Measurements from ENCODE around the gene IRGM.

DNA sequence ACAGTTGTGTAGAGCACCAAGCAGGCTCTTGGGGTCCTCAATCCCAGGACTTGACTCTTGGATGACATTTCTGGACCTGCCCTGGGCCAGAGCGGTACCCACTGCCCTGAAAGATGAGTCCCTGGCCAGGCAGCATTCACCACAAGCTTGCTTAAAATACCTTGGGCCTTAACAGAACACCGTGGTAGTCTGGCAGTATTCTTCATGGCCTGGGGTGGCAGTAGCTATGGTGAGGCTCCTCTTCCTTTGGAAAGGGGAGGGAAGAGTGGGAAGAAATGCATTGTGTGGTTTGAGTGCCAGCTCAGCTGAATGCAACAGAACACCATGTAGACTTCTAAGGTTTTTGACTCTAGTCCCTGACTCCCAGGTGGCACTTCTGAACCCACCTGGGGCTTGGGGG is 29.4 kb upstream of the IRGM start:
- TF ChIP-seq, protein P1, sequence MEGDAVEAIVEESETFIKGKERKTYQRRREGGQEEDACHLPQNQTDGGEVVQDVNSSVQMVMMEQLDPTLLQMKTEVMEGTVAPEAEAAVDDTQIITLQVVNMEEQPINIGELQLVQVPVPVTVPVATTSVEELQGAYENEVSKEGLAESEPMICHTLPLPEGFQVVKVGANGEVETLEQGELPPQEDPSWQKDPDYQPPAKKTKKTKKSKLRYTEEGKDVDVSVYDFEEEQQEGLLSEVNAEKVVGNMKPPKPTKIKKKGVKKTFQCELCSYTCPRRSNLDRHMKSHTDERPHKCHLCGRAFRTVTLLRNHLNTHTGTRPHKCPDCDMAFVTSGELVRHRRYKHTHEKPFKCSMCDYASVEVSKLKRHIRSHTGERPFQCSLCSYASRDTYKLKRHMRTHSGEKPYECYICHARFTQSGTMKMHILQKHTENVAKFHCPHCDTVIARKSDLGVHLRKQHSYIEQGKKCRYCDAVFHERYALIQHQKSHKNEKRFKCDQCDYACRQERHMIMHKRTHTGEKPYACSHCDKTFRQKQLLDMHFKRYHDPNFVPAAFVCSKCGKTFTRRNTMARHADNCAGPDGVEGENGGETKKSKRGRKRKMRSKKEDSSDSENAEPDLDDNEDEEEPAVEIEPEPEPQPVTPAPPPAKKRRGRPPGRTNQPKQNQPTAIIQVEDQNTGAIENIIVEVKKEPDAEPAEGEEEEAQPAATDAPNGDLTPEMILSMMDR (IDR thresholded peaks at IDR 0.05; ENCODE audit: insufficient read depth, low read length) = no peak
- TF ChIP-seq POLR2AphosphoS5 (IDR thresholded peaks at IDR 0.05; ENCODE audit: low read depth) (no peak), SPI1 (IDR thresholded peaks at IDR 0.05; ENCODE audit: borderline replicate concordance, low read depth) (no peak), GABPA (IDR thresholded peaks at IDR 0.05; ENCODE audit: low read depth) (no peak)
- TF ChIP-seq, protein P2, sequence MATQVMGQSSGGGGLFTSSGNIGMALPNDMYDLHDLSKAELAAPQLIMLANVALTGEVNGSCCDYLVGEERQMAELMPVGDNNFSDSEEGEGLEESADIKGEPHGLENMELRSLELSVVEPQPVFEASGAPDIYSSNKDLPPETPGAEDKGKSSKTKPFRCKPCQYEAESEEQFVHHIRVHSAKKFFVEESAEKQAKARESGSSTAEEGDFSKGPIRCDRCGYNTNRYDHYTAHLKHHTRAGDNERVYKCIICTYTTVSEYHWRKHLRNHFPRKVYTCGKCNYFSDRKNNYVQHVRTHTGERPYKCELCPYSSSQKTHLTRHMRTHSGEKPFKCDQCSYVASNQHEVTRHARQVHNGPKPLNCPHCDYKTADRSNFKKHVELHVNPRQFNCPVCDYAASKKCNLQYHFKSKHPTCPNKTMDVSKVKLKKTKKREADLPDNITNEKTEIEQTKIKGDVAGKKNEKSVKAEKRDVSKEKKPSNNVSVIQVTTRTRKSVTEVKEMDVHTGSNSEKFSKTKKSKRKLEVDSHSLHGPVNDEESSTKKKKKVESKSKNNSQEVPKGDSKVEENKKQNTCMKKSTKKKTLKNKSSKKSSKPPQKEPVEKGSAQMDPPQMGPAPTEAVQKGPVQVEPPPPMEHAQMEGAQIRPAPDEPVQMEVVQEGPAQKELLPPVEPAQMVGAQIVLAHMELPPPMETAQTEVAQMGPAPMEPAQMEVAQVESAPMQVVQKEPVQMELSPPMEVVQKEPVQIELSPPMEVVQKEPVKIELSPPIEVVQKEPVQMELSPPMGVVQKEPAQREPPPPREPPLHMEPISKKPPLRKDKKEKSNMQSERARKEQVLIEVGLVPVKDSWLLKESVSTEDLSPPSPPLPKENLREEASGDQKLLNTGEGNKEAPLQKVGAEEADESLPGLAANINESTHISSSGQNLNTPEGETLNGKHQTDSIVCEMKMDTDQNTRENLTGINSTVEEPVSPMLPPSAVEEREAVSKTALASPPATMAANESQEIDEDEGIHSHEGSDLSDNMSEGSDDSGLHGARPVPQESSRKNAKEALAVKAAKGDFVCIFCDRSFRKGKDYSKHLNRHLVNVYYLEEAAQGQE (IDR thresholded peaks at IDR 0.05; ENCODE audit: insufficient replicate concordance, low read depth) = no peak
